ENCODE data around the gene CCSER2.
A peak's percentile ranks its signal among the peaks of the same experiment; 100 is the strongest.

CCSER2 gene

GRCh38 chr10:84302223-84302622 lies 26.2 kb upstream of the CCSER2 start:
- H3K4me3 ChIP-seq (ENCODE audit: low read depth, low read length), result no peak overlapping the region
- no peak for TF ChIP-seq CTCF (conservative IDR thresholded peaks at IDR 0.05; ENCODE audit: low read depth, low read length)
- no peak for DNase-seq (ENCODE audit: low read depth)

- H3K4me3 ChIP-seq (ENCODE audit: low read depth, low read length), result no peak overlapping the region
- no peak for DNase-seq (ENCODE audit: low read depth)
- no peak for TF ChIP-seq CTCF (conservative IDR thresholded peaks at IDR 0.05; ENCODE audit: low read depth, low read length)
These were observed 21.5 kb upstream of the CCSER2 start for GRCh38 chr10:84306751-84307384.

GRCh38 chr10:84308021-84308420 lies 20.4 kb upstream of the CCSER2 start:
- no peak for TF ChIP-seq CTCF (conservative IDR thresholded peaks at IDR 0.05; ENCODE audit: low read depth, low read length)
- H3K4me3 ChIP-seq (ENCODE audit: low read depth, low read length), result no peak overlapping the region
- no peak for DNase-seq (ENCODE audit: low read depth)

- peak; percentile 80 for DNase-seq (ENCODE audit: low read depth)
- TF ChIP-seq CTCF (conservative IDR thresholded peaks at IDR 0.05; ENCODE audit: low read depth, low read length), result no peak
- H3K4me3 ChIP-seq (ENCODE audit: low read depth, low read length), result no peak overlapping the region
These were observed 19.7 kb upstream of the CCSER2 start for GRCh38 chr10:84308481-84309304.

- DNase-seq (ENCODE audit: low read depth), result peak; percentile 67
- no peak for TF ChIP-seq CTCF (conservative IDR thresholded peaks at IDR 0.05; ENCODE audit: low read depth, low read length)
- no peak overlapping the region for H3K4me3 ChIP-seq (ENCODE audit: low read depth, low read length)
These were observed 17.9 kb upstream of the CCSER2 start for GRCh38 chr10:84310470-84310869.

- TF ChIP-seq CTCF (conservative IDR thresholded peaks at IDR 0.05; ENCODE audit: low read depth, low read length), result no peak
- no peak for DNase-seq (ENCODE audit: low read depth)
- no peak overlapping the region for H3K4me3 ChIP-seq (ENCODE audit: low read depth, low read length)
These were observed 16.8 kb upstream of the CCSER2 start for GRCh38 chr10:84311576-84311975.

Measured in choroid plexus epithelial cell (primary cell).